Thyroid gland (tissue), 4 donors: Measurements from ENCODE around the gene LAMP2. TPM values are rescaled to one million over a fixed set of nuclear protein-coding genes. Genes with fewer than 3 reads are reported as not detected.

ENCODE experiments used
- DNase-seq, 2 donors: peaks; one replicate each; pipeline ENCODE4 v3.0.0-alpha.2; 2019
- H3K27ac ChIP-seq, 3 donors: fragments of 200-600 bp; sonication (generic); 1 replicate in 2 of 3; 2 replicates in 1 of 3; pipeline ENCODE4 v1.5.1; 2016 to 2019; ENCODE audit warnings: mild to moderate bottlenecking in 1 of 3, moderate library complexity in 1 of 3
- H3K27me3 ChIP-seq: fragments of 200-600 bp; sonication (generic); one replicate; pipeline ENCODE4 v1.5.1; 2019
- H3K36me3 ChIP-seq, 2 donors: fragments of 200-600 bp; sonication (generic); one replicate each; pipeline ENCODE4 v1.5.1; 2016 to 2019
- H3K4me1 ChIP-seq, 2 donors: fragments of 200-600 bp; sonication (generic); one replicate each; pipeline ENCODE4 v1.5.1; 2017 to 2019
- H3K4me3 ChIP-seq, 3 donors: fragments of 200-600 bp; sonication (generic); replicated peaks in 1 of 3; 1 replicate in 2 of 3; 2 replicates in 1 of 3; pipeline ENCODE4 v1.5.1; 2016; ENCODE audit warnings: mild to moderate bottlenecking in 1 of 3
- H3K9me3 ChIP-seq: fragments of 200-600 bp; sonication (generic); one replicate; pipeline ENCODE4 v1.5.1; 2017
- CTCF ChIP-seq, 6 experiments: fragments of 200-600 bp in 3 of 6; fragments of 450-650 bp in 3 of 6; sonication (generic) in 3 of 6; IDR thresholded peaks; one replicate each; pipeline ENCODE4 v1.5.1; 2016 to 2019; ENCODE audit warnings: antibody characterized with exemption in 6 of 6, mild to moderate bottlenecking in 2 of 6, inconsistent platforms in 1 of 6, moderate library complexity in 1 of 6
- POLR2A ChIP-seq, 2 donors: fragments of 450-650 bp; IDR thresholded peaks; one replicate each; pipeline ENCODE4 v1.6.1; 2017; ENCODE audit warnings: antibody characterized with exemption in 2 of 2, mild to moderate bottlenecking in 2 of 2, moderate library complexity in 1 of 2
- WGBS, 2 donors: methylation state at CpG; one replicate each; pipeline ENCODE4 v1.1.5; 2017; 5-methylcytosine and 5-hydroxymethylcytosine counted together
- intact Hi-C: fragments of 100-400 bp; cut with DNase I; formaldehyde crosslinking; loops from one replicate; pipeline ENCODE4 v1.15.1; 2023
- total RNA-seq, 4 donors: library from RNA; depleted of rRNA; stranded (reverse); fragments of >200 nt; gene quantifications; one replicate each; pipeline ENCODE4 v1.2.3, GENCODE V29; 2016

Gene LAMP2
- total RNA-seq, 4 donors from 2014 or later = 189 to 225 (median 205) TPM

GRCh38 chrX:120426599-120426998 lies 42.5 kb downstream of the LAMP2 start:
- no peak overlapping the region for H3K27ac ChIP-seq
- no peak for DNase-seq
- H3K9me3 ChIP-seq = no peaks in the 10 kb centered on the region
- no peaks in the 10 kb centered on the region for H3K36me3 ChIP-seq
- no peaks in the 10 kb centered on the region for H3K27me3 ChIP-seq
- intact Hi-C loops = no loop called here
- H3K4me3 ChIP-seq = no peak overlapping the region
- TF ChIP-seq POLR2A (IDR thresholded peaks at IDR 0.05) (no peak), CTCF (IDR thresholded peaks at IDR 0.05) (no peak)
- no peaks in the 10 kb centered on the region for H3K4me1 ChIP-seq

- Histone ChIP-seq H3K4me1 (no peaks in the 10 kb centered on the region), H3K36me3 (no peaks in the 10 kb centered on the region), H3K27me3 (no peaks in the 10 kb centered on the region), H3K9me3 (no peaks in the 10 kb centered on the region), H3K27ac (no peak overlapping the region), H3K4me3 (no peak overlapping the region)
- intact Hi-C loops = no loop called here
- DNase-seq = no peak
- TF ChIP-seq CTCF (IDR thresholded peaks at IDR 0.05) = no peak
- no peak for TF ChIP-seq POLR2A (IDR thresholded peaks at IDR 0.05)
- WGBS, 2 donors = 52 to 55% methylated on average over 2 of the region's 2 CpGs
Measured at GRCh38 chrX:120419463-120419862, 49.6 kb downstream of the LAMP2 start.

GRCh38 chrX:120408168-120408567 lies 60.9 kb downstream of the LAMP2 start:
- H3K27ac ChIP-seq = no peak overlapping the region
- H3K36me3 ChIP-seq = no peaks in the 10 kb centered on the region
- H3K4me1 ChIP-seq = no peaks in the 10 kb centered on the region
- H3K9me3 ChIP-seq = no peaks in the 10 kb centered on the region
- WGBS, 2 donors = 64 to 75% methylated on average over 1 of the region's 1 CpG
- intact Hi-C loops = no loop called here
- no peak overlapping the region for H3K4me3 ChIP-seq
- no peak for TF ChIP-seq CTCF (IDR thresholded peaks at IDR 0.05)
- no peak for TF ChIP-seq POLR2A (IDR thresholded peaks at IDR 0.05)
- H3K27me3 ChIP-seq = no peaks in the 10 kb centered on the region
- DNase-seq = no peak

- H3K9me3 ChIP-seq = no peaks in the 10 kb centered on the region
- H3K4me1 ChIP-seq = no peaks in the 10 kb centered on the region
- 86 to 95% methylated on average over 5 of the region's 5 CpGs for WGBS, 2 donors
- H3K36me3 ChIP-seq = no peaks in the 10 kb centered on the region
- intact Hi-C loops = no loop called here
- no peak for DNase-seq
- H3K27me3 ChIP-seq = no peaks in the 10 kb centered on the region
- TF ChIP-seq POLR2A (IDR thresholded peaks at IDR 0.05) (no peak), CTCF (IDR thresholded peaks at IDR 0.05) (no peak)
- no peak overlapping the region for H3K27ac ChIP-seq
- no peak overlapping the region for H3K4me3 ChIP-seq
Measured at GRCh38 chrX:120406638-120407037, 62.5 kb downstream of the LAMP2 start.

GRCh38 chrX:120402369-120402768 lies 66.7 kb downstream of the LAMP2 start:
- 97% methylated on average over 2 of the region's 2 CpGs for WGBS, 2 donors
- Histone ChIP-seq H3K36me3 (no peaks in the 10 kb centered on the region), H3K4me3 (no peak overlapping the region), H3K9me3 (no peaks in the 10 kb centered on the region), H3K27me3 (no peaks in the 10 kb centered on the region), H3K4me1 (no peaks in the 10 kb centered on the region), H3K27ac (no peak overlapping the region)
- intact Hi-C loops = no loop called here
- TF ChIP-seq POLR2A (IDR thresholded peaks at IDR 0.05) = no peak
- no peak for DNase-seq

- H3K27me3 ChIP-seq = no peaks in the 10 kb centered on the region
- no peak for DNase-seq
- intact Hi-C loops = no loop called here
- no peaks in the 10 kb centered on the region for H3K36me3 ChIP-seq
- no peak overlapping the region for H3K27ac ChIP-seq
- H3K4me3 ChIP-seq = no peak overlapping the region
- H3K9me3 ChIP-seq = no peaks in the 10 kb centered on the region
- no peak for TF ChIP-seq CTCF (IDR thresholded peaks at IDR 0.05)
- TF ChIP-seq POLR2A (IDR thresholded peaks at IDR 0.05) = no peak
- no peaks in the 10 kb centered on the region for H3K4me1 ChIP-seq
Measured at GRCh38 chrX:120401301-120401700, 67.8 kb downstream of the LAMP2 start.
